ENCODE results near the gene ALG8.

The ALG8 gene

GRCh38 chr11:78166855-78167469 lies 27.5 kb upstream of the ALG8 start:
- H3K36me3 ChIP-seq (ENCODE audit: insufficient read depth, insufficient read length, low read length), result no peaks in the 10 kb centered on the region
- TF ChIP-seq YY1 (IDR thresholded peaks at IDR 0.05; ENCODE audit: insufficient read depth, insufficient read length), result no peak
- TF ChIP-seq ZNF274 (IDR thresholded peaks at IDR 0.05; ENCODE audit: low read depth, low read length), result no peak
- no peak for TF ChIP-seq SUZ12 (IDR thresholded peaks at IDR 0.05; ENCODE audit: extremely low read depth, insufficient read depth, insufficient read length)
- no peak overlapping the region for H3K9ac ChIP-seq (ENCODE audit: insufficient read length, low read depth)
- no peak for DNase-seq (ENCODE audit: low read depth, low spot score)
- no peaks in the 10 kb centered on the region for H3K9me3 ChIP-seq (ENCODE audit: insufficient read depth, low read length)
- no peak overlapping the region for H3K4me3 ChIP-seq (ENCODE audit: insufficient read length, low read depth)
- no peaks in the 10 kb centered on the region for H3K27me3 ChIP-seq (ENCODE audit: insufficient read depth, insufficient read length)
- H3K4me1 ChIP-seq (ENCODE audit: insufficient read depth, insufficient read length), result no peaks in the 10 kb centered on the region

GRCh38 chr11:78164471-78164870 lies 25.0 kb upstream of the ALG8 start:
- H3K36me3 ChIP-seq (ENCODE audit: insufficient read depth, insufficient read length, low read length), result no peaks in the 10 kb centered on the region
- H3K27me3 ChIP-seq (ENCODE audit: insufficient read depth, insufficient read length), result no peaks in the 10 kb centered on the region
- no peaks in the 10 kb centered on the region for H3K9me3 ChIP-seq (ENCODE audit: insufficient read depth, low read length)
- TF ChIP-seq YY1 (IDR thresholded peaks at IDR 0.05; ENCODE audit: insufficient read depth, insufficient read length) (no peak), SUZ12 (IDR thresholded peaks at IDR 0.05; ENCODE audit: extremely low read depth, insufficient read depth, insufficient read length) (no peak), ZNF274 (IDR thresholded peaks at IDR 0.05; ENCODE audit: low read depth, low read length) (no peak)
- no peak overlapping the region for H3K4me3 ChIP-seq (ENCODE audit: insufficient read length, low read depth)
- no peak for DNase-seq (ENCODE audit: low read depth, low spot score)
- H3K4me1 ChIP-seq (ENCODE audit: insufficient read depth, insufficient read length), result no peaks in the 10 kb centered on the region
- no peak overlapping the region for H3K9ac ChIP-seq (ENCODE audit: insufficient read length, low read depth)

GRCh38 chr11:78163828-78164227 lies 24.4 kb upstream of the ALG8 start:
- TF ChIP-seq YY1 (IDR thresholded peaks at IDR 0.05; ENCODE audit: insufficient read depth, insufficient read length) (no peak), ZNF274 (IDR thresholded peaks at IDR 0.05; ENCODE audit: low read depth, low read length) (no peak), SUZ12 (IDR thresholded peaks at IDR 0.05; ENCODE audit: extremely low read depth, insufficient read depth, insufficient read length) (no peak)
- H3K27me3 ChIP-seq (ENCODE audit: insufficient read depth, insufficient read length), result no peaks in the 10 kb centered on the region
- DNase-seq (ENCODE audit: low read depth, low spot score), result no peak
- H3K9me3 ChIP-seq (ENCODE audit: insufficient read depth, low read length), result no peaks in the 10 kb centered on the region
- no peaks in the 10 kb centered on the region for H3K4me1 ChIP-seq (ENCODE audit: insufficient read depth, insufficient read length)
- H3K9ac ChIP-seq (ENCODE audit: insufficient read length, low read depth), result no peak overlapping the region
- H3K36me3 ChIP-seq (ENCODE audit: insufficient read depth, insufficient read length, low read length), result no peaks in the 10 kb centered on the region
- no peak overlapping the region for H3K4me3 ChIP-seq (ENCODE audit: insufficient read length, low read depth)

- no peak for DNase-seq (ENCODE audit: low read depth, low spot score)
- TF ChIP-seq ZNF274 (IDR thresholded peaks at IDR 0.05; ENCODE audit: low read depth, low read length) (no peak), SUZ12 (IDR thresholded peaks at IDR 0.05; ENCODE audit: extremely low read depth, insufficient read depth, insufficient read length) (no peak), YY1 (IDR thresholded peaks at IDR 0.05; ENCODE audit: insufficient read depth, insufficient read length) (no peak)
These were observed 22.5 kb upstream of the ALG8 start for GRCh38 chr11:78161962-78162371.

GRCh38 chr11:78161346-78161745 lies 21.9 kb upstream of the ALG8 start:
- TF ChIP-seq YY1 (IDR thresholded peaks at IDR 0.05; ENCODE audit: insufficient read depth, insufficient read length) (no peak), SUZ12 (IDR thresholded peaks at IDR 0.05; ENCODE audit: extremely low read depth, insufficient read depth, insufficient read length) (no peak), ZNF274 (IDR thresholded peaks at IDR 0.05; ENCODE audit: low read depth, low read length) (no peak)
- H3K9ac ChIP-seq (ENCODE audit: insufficient read length, low read depth), result no peak overlapping the region
- no peaks in the 10 kb centered on the region for H3K9me3 ChIP-seq (ENCODE audit: insufficient read depth, low read length)
- DNase-seq (ENCODE audit: low read depth, low spot score), result no peak
- H3K27me3 ChIP-seq (ENCODE audit: insufficient read depth, insufficient read length), result no peaks in the 10 kb centered on the region
- no peaks in the 10 kb centered on the region for H3K36me3 ChIP-seq (ENCODE audit: insufficient read depth, insufficient read length, low read length)
- no peak overlapping the region for H3K4me3 ChIP-seq (ENCODE audit: insufficient read length, low read depth)
- no peaks in the 10 kb centered on the region for H3K4me1 ChIP-seq (ENCODE audit: insufficient read depth, insufficient read length)

More at GRCh38 chr11:78161962-78162371, 22.5 kb upstream of the ALG8 start:
- Histone ChIP-seq H3K36me3 (ENCODE audit: insufficient read depth, insufficient read length, low read length) (no peaks in the 10 kb centered on the region), H3K9me3 (ENCODE audit: insufficient read depth, low read length) (no peaks in the 10 kb centered on the region), H3K4me3 (ENCODE audit: insufficient read length, low read depth) (no peak overlapping the region), H3K4me1 (ENCODE audit: insufficient read depth, insufficient read length) (no peaks in the 10 kb centered on the region), H3K9ac (ENCODE audit: insufficient read length, low read depth) (no peak overlapping the region), H3K27me3 (ENCODE audit: insufficient read depth, insufficient read length) (no peaks in the 10 kb centered on the region)

GRCh38 chr11:78160557-78160956 lies 21.1 kb upstream of the ALG8 start:
- no peaks in the 10 kb centered on the region for H3K27me3 ChIP-seq (ENCODE audit: insufficient read depth, insufficient read length)
- H3K4me1 ChIP-seq (ENCODE audit: insufficient read depth, insufficient read length), result no peaks in the 10 kb centered on the region
- H3K36me3 ChIP-seq (ENCODE audit: insufficient read depth, insufficient read length, low read length), result no peaks in the 10 kb centered on the region
- DNase-seq (ENCODE audit: low read depth, low spot score), result no peak
- no peak overlapping the region for H3K9ac ChIP-seq (ENCODE audit: insufficient read length, low read depth)
- H3K9me3 ChIP-seq (ENCODE audit: insufficient read depth, low read length), result no peaks in the 10 kb centered on the region
- H3K4me3 ChIP-seq (ENCODE audit: insufficient read length, low read depth), result no peak overlapping the region
- no peak for TF ChIP-seq YY1 (IDR thresholded peaks at IDR 0.05; ENCODE audit: insufficient read depth, insufficient read length)
- TF ChIP-seq SUZ12 (IDR thresholded peaks at IDR 0.05; ENCODE audit: extremely low read depth, insufficient read depth, insufficient read length), result no peak
- TF ChIP-seq ZNF274 (IDR thresholded peaks at IDR 0.05; ENCODE audit: low read depth, low read length), result no peak

- Histone ChIP-seq H3K4me3 (ENCODE audit: insufficient read length, low read depth) (no peak overlapping the region), H3K9ac (ENCODE audit: insufficient read length, low read depth) (no peak overlapping the region), H3K27me3 (ENCODE audit: insufficient read depth, insufficient read length) (no peaks in the 10 kb centered on the region), H3K36me3 (ENCODE audit: insufficient read depth, insufficient read length, low read length) (no peaks in the 10 kb centered on the region), H3K9me3 (ENCODE audit: insufficient read depth, low read length) (no peaks in the 10 kb centered on the region), H3K4me1 (ENCODE audit: insufficient read depth, insufficient read length) (no peaks in the 10 kb centered on the region)
- no peak for TF ChIP-seq SUZ12 (IDR thresholded peaks at IDR 0.05; ENCODE audit: extremely low read depth, insufficient read depth, insufficient read length)
- no peak for TF ChIP-seq YY1 (IDR thresholded peaks at IDR 0.05; ENCODE audit: insufficient read depth, insufficient read length)
- no peak for TF ChIP-seq ZNF274 (IDR thresholded peaks at IDR 0.05; ENCODE audit: low read depth, low read length)
- no peak for DNase-seq (ENCODE audit: low read depth, low spot score)
These were observed 19.7 kb upstream of the ALG8 start for GRCh38 chr11:78158987-78159652.
